Measurements from ENCODE around the gene SSBP3. TPM values are rescaled to one million over a fixed set of nuclear protein-coding genes. Genes with fewer than 3 reads are reported as not detected.

SSBP3 gene
- total and polyA plus RNA-seq, 9 donors: 41.2 to 247 (median 156) TPM

DNA sequence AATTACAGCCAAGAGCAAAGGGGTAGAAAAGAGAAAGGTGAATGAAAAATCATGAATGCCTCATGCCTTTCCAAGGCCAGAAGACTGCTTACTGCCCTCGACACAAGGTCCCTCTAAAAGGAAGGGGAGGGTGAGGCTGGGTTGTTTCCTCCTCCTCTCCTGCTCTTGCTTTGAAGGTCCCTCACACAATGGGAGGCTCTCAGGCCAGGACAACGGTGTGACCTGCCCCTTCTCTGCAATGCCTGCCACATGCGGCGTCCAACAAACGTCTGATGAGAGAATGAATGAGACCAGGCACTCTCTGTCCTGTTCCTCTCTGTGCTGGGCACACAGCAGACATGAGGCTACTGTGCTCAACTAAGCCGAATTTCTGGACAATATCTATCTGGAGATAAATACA, 51.3 kb downstream of the SSBP3 start:
- Histone ChIP-seq H3K27me3 (no peaks in the 10 kb centered on the region), H3K9me3 (no peaks in the 10 kb centered on the region), H3K27ac (peak overlapping the region; percentile 22 to 36), H3K36me3 (no peaks in the 10 kb centered on the region), H3K4me1 (ENCODE audit: insufficient read depth) (peaks cover 64% of the 10 kb centered on the region), H3K4me3 (no peak overlapping the region)
- intact Hi-C loops (cut with DNase I): loop anchor here in 1 of 4 donors (5.0 kb wide), 2 partner anchors 47 to 83 kb away; no protein-coding TSS in a partner anchor
- 36 to 55% (median 49%) methylated on average over 6 of the region's 6 CpGs for WGBS, 3 donors
- DNase-seq: no peak
- TF ChIP-seq EP300 (IDR thresholded peaks at IDR 0.05) (no peak), POLR2A (IDR thresholded peaks at IDR 0.05) (no peak)
- TF ChIP-seq, protein P1, sequence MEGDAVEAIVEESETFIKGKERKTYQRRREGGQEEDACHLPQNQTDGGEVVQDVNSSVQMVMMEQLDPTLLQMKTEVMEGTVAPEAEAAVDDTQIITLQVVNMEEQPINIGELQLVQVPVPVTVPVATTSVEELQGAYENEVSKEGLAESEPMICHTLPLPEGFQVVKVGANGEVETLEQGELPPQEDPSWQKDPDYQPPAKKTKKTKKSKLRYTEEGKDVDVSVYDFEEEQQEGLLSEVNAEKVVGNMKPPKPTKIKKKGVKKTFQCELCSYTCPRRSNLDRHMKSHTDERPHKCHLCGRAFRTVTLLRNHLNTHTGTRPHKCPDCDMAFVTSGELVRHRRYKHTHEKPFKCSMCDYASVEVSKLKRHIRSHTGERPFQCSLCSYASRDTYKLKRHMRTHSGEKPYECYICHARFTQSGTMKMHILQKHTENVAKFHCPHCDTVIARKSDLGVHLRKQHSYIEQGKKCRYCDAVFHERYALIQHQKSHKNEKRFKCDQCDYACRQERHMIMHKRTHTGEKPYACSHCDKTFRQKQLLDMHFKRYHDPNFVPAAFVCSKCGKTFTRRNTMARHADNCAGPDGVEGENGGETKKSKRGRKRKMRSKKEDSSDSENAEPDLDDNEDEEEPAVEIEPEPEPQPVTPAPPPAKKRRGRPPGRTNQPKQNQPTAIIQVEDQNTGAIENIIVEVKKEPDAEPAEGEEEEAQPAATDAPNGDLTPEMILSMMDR (IDR thresholded peaks at IDR 0.05): no peak

DNA sequence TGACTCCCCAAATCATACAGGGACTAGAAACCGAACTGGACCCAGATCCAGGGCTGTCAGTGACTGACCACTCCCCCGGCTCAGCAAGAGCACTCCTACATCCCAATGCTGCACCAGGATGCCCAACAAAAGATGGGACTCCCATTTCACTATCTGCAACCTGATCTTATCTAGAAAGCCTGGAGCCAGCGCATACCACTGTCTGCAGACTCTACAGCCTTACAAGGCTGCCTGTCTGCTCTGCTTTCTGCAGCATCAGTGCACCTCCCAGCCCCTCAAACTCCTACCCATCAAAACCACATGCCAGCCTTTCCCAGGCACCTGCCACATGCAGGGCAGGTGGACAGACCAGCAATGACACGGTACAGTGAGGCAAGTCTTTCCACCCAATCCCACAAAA, 52.2 kb downstream of the SSBP3 start:
- Histone ChIP-seq H3K4me3 (no peak overlapping the region), H3K27me3 (no peaks in the 10 kb centered on the region), H3K27ac (peak overlapping the region in 1 of 2 donors; percentile 36), H3K4me1 (ENCODE audit: insufficient read depth) (peaks cover 60% of the 10 kb centered on the region), H3K36me3 (no peaks in the 10 kb centered on the region), H3K9me3 (no peaks in the 10 kb centered on the region)
- WGBS, 3 donors: 62 to 78% (median 74%) methylated on average over 4 of the region's 4 CpGs
- no peak for DNase-seq
- intact Hi-C loops (cut with DNase I): loop anchor here in 1 of 4 donors (5.0 kb wide), 2 partner anchors 48 to 82 kb away; no protein-coding TSS in a partner anchor
- TF ChIP-seq, protein P1 (IDR thresholded peaks at IDR 0.05): no peak
- no peak for TF ChIP-seq POLR2A (IDR thresholded peaks at IDR 0.05)
- TF ChIP-seq EP300 (IDR thresholded peaks at IDR 0.05): no peak

DNA sequence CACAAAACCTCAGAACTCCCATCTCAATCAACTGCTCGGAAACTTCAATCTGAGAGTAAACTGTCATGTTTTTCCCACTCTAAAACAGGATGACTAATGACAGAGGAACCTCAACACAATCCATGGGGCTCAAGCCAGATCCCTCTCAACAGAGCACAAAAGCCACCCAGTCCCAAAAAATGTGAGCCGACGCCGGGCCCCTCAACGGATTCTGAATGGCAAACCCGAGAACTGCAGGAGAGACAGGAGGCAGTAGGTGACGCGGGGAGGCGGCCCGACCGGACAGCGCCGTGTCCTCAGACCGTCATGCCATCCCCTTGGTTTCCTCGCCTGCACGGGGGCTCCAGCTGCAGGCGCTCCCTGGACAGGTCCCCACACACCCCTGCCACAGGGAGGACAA, 53.4 kb downstream of the SSBP3 start:
- Histone ChIP-seq H3K27me3 (no peaks in the 10 kb centered on the region), H3K9me3 (no peaks in the 10 kb centered on the region), H3K4me1 (ENCODE audit: insufficient read depth) (peaks cover 49% of the 10 kb centered on the region), H3K27ac (peak overlapping the region in 1 of 2 donors; percentile 17), H3K4me3 (no peak overlapping the region), H3K36me3 (no peaks in the 10 kb centered on the region)
- DNase-seq: no peak
- intact Hi-C loops (cut with DNase I): loop anchor here in 1 of 4 donors (5.0 kb wide), 2 partner anchors 50 to 80 kb away; no protein-coding TSS in a partner anchor
- TF ChIP-seq, protein P1 (IDR thresholded peaks at IDR 0.05): no peak
- no peak for TF ChIP-seq POLR2A (IDR thresholded peaks at IDR 0.05)
- no peak for TF ChIP-seq EP300 (IDR thresholded peaks at IDR 0.05)
- 80 to 91% (median 83%) methylated on average over 17 of the region's 17 CpGs for WGBS, 3 donors

DNA sequence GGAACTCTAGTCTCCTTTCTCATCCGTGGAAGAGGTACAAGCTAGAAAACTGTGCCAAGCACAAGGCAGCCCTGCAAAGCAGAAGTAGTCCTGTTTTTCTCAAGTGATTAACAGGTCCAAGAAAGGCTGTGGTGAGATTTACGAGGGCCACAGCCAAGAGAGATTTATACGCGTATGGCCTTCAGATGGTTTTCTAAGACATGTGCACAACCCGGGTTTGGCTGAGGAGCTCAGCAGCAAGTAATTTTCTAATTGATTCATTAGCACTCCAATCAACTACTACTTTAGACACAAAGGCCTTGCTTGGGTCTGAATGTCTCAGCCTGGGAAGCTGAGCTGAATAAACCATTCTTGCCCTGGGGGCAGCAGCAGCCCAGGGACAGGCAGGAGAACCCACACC, 55.8 kb downstream of the SSBP3 start:
- no peak overlapping the region for H3K4me3 ChIP-seq
- no peaks in the 10 kb centered on the region for H3K9me3 ChIP-seq
- peaks cover 31% of the 10 kb centered on the region for H3K4me1 ChIP-seq (ENCODE audit: insufficient read depth)
- intact Hi-C loops (cut with DNase I): loop anchor here in 1 of 4 donors (5.0 kb wide), 2 partner anchors 52 to 78 kb away; no protein-coding TSS in a partner anchor
- no peaks in the 10 kb centered on the region for H3K27me3 ChIP-seq
- no peak overlapping the region for H3K27ac ChIP-seq
- DNase-seq: no peak
- no peak for TF ChIP-seq POLR2A (IDR thresholded peaks at IDR 0.05)
- no peak for TF ChIP-seq EP300 (IDR thresholded peaks at IDR 0.05)
- TF ChIP-seq, protein P1 (IDR thresholded peaks at IDR 0.05): no peak
- H3K36me3 ChIP-seq: no peaks in the 10 kb centered on the region
- 26 to 33% (median 30%) methylated on average over 5 of the region's 5 CpGs for WGBS, 3 donors
